IPS DF 4.7 (cell line): ENCODE results near the gene MTAP.

Experiments
- DNase-seq: peaks from one replicate; pipeline ENCODE4 v3.0.0-alpha.2; 2013; ENCODE audit warnings: low spot score; ENCODE audit errors: extremely low read depth

Gene MTAP

DNA sequence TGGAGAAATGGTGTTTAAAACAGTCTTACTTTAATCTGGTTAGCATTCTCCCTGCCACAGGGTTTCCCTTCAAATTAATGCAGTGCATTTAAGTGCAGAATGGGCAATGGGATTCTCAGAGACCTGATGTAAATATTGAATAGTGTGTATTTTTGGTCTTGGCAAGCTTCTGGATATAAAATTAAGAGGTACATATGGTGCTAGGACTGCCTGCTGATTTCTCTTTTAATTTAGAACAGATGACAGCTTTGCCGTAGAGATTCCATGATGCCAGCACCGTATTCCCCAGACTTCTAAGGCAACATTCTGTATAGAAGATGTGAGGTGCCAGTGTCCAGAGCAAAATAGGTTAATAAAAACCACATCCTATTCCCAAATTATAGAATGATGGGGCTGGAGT is 1.9 kb downstream of the MTAP start:
- DNase-seq = no peak

DNA sequence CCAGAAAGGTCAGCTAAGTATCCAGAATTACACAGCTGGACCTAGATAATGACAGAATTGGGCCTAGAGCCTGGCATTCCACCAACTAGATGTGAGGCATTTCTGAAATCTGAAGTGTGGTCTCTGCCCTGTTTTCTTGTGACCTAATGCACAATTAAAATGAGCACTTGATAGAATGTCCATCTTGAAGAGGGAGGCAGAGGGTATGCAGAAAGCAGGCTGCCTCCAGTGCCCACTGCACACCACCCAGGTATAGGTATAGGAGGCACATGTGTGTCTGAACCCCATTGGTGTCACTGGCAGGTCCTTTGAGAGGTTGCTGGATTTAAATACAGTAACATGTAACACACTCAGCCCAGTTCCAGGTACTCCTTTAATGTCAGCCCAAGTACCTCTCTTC is 2.4 kb downstream of the MTAP start:
- no peak for DNase-seq

DNA sequence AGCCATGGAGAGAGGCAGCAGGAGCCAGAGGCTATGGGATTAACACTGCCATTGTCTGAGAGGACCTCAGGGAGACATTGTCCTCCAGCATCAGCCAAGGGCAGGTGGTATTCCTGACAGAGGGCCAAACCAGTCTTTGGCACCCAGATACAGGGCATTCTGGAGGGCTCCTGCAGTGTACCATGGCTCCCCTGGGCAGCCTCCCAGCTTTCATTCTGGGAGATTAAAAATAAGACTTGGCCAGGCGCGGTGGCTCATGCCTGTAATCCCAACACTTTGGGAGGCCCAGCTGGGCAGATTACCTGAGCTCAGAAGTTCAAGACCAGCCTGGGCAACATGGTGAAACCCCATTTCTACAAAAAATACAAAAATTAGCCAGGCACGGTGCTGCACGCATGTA is 4.2 kb downstream of the MTAP start:
- DNase-seq = no peak

DNA sequence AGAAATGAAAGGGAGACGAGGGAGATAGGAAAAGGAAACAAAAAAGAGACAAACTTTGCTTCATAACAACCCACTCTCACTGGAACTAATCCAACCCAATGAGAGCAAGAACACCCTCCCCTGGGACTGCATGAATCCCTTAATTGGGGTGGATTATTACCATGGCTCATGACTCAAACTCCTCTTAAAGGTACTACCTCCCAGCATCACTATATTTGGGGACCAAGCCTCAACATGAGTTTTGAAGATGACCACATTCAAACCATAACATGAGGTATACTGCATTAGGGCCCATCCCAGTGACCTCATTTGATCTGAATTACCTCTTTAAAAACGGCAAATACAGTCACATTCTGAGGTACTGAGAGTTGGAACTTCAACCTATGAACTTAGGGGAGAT is 8.0 kb downstream of the MTAP start:
- DNase-seq = no peak

DNA sequence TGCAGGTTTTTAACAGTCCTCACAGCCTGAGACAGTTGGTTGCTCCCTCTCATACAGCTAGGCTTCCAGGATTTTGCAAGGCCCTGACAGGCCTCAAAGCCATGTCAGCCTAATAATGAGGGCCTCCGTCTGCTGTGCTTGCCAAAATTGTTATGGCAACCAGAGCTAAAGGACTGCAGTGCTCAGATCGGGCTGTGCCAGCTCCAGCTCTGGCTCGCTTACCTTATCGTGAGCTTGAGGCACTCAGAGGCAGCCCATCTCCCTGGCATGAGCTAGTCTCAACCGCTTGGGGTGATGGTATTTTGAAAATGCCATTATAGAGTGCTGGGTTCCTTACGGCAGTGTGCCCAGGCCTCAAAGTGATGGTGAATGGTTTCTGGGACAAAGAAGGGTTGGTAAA is 8.4 kb downstream of the MTAP start:
- no peak for DNase-seq

DNA sequence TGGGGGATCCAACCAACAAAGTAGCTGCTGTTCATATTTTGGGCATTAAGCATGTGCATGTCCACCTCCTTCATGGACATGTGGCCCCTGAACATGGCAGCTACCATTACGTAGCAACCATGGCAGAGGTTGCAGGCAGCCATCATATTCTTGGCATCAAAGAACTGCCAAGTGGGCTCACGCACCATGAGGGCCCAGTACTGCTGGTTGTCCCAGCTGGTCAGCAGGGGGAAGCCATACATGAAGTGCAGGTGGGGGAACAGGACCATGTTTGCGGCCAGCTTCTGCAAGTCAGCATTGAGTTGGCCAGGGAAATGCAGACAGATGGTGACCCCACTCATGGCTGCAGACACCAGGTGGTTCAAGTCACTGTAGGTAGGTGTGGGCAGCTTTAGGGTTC is 9.5 kb downstream of the MTAP start:
- no peak for DNase-seq

DNA sequence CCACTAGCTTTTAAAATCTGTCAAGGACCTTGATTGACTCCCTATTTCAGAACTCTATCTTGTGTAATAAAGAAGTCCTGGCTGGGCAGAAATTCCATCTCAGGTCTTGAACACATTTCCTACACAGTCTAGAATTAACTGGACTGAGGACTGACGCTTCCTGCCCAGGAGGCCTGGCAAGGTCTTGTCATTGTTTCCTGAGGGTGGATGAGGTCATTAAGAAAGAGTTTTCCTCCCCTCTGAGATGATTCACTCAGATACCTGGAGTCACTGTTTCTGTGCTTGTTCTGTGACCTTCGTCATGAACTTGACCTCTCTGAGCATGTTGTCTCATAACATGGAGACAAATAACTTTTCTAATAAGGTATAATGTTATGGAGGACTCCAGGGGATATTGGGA is 10.0 kb downstream of the MTAP start:
- DNase-seq = no peak

DNA sequence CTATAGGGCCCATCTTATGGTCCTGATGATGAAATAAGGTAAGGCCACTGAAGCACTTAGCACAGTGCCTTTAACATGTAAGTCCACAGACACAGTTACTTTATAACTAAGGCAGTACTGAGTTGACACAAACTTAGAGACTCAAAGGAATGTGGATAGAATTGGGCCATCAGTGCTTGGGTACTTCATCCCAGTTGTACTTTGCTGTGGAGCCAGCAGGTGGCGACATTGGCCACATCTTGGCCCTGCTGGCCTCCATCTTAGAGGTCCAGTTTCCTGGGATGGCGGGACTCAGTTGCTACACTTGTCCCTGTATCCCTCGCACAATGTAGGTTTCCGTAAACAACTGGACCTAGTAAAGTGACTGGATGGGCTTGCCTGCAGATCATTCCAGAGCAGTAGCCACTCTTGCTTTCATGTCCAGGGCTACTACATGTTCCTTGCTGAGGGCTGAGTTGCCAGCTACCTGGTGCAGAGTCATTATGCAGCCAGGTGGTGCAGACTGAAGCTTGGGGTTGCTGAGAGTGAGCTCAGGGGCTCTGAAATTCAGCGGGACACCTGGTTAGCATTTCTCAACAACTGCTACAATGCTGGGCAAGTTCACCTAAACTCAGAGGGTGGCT is 10.6 kb downstream of the MTAP start:
- no peak for DNase-seq

DNA sequence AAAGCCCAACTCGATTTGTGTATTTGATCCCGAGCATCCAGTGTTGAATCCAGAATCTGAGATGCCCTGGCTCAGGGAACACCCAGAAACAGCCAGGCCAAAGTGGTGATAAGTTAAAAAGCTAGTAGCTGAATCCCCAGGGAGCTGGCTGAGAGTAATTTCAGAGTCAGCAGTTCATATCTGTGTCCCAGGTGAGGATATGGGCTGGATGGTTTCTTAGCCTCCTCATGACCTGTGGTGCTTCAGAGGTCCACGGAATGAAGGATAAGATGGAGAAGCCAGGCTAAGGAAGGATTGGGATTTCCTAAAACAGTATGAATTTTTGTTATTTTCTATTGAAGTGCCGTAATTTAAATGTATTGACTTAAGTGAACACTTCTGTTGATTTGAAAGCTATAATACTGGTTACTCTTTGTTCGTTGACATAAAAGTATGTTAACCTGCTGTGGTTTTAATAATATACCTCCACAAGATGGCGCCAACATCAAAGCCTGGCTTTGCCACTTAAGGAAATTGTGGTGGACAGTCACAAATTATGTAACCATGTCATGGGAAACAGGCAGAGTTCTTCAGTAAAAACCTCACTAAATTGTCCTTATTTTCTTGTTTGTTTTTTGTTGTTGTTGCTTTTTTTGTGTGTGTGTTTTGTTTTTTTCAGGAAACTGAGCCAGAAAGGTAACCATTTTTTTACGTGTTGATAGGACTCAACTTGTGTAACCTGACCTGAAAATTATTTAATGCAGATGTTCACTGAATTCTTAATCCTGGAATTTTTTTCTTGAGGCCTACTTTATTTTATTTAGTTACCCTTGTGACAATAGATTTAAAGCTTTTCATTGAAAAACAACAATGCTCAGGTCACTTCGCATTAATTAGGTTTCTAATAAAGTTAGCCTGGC is 11.4 kb downstream of the MTAP start:
- DNase-seq = no peak

DNA sequence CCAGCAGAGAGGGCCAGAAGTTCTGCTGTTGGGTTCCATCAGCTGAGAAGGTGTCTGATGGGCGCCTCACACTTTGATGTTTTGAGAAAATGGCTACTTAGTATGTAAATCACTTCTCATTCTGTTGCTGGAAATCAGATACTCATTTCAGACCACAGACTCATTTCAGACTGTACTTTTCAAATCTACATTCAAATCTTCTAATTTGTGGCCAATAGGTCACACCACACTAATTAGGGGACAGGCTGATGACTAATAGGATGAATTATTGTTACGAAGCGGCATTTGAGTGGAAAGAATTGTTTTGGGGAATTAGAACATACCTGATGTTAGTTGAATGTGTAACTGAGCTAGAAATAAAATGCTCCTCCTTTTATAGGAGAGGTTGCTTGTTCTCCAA is 13.2 kb downstream of the MTAP start:
- no peak for DNase-seq

DNA sequence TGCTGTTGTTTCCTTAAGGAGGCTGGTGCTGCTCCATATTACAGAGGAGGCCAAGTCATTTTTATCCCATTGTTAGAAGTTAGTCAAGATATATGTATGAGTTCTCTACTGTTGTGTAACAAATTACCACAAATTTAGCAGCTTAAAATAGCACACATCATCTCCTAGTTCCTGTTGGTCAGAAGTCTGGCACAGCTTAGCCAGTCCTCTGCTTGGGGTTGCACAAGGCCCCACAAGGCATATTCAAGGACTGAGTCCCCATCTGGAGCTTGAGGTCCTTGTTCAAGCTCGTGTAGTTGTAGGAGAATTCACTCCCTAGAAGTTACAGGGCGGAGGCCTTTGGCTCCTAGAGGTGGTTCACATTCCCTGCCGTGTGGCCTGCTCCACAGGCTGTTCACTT is 14.7 kb downstream of the MTAP start:
- no peak for DNase-seq

DNA sequence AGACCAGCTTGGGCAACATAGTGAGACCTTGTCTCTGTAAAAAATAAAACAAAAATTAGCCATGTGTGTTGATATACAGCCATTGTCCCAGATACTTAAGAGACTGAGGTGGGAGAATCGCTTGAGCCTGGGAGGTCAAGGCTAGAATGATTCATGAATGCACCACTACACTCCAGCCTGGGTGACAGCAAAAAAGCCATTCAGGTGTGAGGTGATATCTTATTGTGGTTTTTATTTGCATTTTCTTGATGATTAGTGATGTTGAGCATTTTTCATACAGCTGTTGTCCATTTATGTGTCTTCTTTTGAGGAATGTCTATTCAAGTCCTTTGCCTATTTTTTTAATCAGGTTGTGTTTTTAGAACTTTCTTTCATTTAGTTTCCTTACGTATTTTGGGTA is 23.2 kb downstream of the MTAP start:
- DNase-seq = no peak

DNA sequence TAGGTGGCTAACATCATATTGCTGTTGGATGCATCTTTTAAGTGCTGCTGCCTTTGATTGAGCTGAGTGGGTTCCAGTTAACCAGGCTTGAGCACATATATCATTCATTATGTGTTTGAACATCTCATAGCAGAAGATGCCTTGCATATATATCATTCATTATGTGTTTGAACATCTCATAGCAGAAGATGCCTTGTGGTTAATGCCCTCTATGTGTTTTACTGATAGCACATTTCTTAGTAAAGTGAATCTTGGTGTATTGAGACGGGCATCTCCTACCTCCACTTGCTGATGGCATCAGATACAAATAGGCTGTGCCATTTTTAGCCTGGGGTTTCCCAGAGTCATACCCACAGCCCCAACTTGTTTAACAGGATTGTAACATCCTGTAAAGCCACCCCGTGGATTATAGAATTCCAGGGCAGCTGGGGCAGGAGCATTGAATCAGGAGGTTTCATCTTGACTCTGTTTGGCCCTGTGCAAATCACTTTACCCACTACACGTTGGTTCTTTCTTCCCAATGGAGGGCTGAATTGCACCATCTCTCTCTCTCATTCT is 26.5 kb downstream of the MTAP start:
- no peak for DNase-seq

DNA sequence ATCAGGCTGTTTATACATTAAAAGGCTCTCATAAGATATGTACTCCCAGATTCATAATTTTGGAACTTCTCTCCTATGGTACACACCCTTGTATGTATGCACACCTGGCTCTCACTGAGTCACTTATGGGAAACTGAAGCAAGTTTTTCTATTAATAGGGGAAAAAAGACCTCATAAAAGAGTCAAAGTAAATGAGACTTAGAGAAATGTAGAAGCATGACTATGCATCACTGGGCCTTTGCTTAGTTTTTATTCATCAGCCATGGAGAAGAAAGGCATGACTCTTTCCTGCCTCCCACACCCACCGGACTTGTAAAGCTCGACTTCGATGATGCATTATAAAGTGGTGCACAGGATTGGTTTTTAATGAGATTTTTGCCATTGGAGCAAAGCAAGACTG is 28.2 kb downstream of the MTAP start:
- DNase-seq = no peak

DNA sequence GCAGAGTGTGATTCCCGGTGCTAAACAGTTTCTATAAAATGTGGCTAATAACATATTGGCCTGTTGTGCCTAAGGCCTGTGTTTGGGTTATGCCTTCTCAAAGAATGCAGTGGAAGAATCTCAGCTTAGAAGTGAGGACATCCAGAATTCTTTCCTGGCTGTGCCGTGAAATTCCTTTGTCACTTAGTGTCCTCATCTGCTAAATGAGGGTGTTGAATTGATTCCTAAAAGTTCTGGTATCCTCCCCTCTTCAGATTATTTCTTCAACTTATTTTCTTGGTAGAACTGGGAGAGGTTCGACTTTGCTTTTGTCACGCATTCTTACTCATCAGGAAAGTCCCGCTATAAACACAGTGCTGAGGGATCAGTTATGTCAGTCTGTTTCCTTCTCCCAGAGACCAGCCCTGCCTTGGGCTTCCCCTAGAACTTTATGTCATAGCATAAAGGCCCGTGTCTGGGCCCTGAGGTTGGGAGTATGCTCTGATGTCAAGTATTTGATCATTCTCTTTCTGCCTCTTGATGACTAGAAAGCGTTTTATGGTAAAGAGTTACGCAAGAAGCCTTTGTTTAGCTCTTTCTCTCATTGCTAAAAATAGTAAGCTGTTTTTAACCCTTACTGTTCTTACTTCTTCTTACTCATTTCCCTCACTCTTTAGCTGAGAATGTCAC is 29.5 kb downstream of the MTAP start:
- DNase-seq = no peak

DNA sequence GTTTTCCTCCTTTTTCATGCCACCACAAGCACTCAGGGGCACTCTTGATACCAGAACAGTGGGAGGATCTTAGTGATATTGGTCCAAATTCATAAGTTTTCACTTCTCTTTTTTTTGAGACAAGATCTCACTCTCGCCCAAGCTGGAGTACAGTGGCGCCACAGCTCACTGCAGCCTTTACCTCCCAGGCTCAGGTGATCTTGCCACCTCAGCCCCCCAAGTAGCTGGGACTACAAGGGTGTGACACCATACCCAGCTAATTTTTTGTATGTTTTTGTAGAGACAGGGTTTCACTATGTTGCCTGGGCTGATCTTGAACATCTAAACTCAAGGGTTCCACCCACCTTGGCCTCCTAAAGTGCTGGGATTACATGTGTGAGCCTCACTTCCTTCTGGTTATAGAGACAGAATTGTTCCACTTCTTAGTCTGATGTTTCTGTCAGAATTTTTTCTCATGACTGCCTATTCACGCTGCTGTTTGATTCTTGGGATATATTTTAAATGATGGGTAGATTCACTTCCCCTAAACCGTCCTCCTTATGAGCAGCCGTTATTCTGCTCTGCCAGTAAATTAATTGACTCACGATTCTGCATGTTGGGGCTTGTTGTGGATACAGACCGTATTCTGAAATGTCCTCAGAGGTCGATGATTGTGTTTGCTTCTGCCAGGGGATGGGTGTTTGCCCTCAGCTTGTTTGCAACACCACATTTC is 30.8 kb downstream of the MTAP start:
- no peak for DNase-seq

DNA sequence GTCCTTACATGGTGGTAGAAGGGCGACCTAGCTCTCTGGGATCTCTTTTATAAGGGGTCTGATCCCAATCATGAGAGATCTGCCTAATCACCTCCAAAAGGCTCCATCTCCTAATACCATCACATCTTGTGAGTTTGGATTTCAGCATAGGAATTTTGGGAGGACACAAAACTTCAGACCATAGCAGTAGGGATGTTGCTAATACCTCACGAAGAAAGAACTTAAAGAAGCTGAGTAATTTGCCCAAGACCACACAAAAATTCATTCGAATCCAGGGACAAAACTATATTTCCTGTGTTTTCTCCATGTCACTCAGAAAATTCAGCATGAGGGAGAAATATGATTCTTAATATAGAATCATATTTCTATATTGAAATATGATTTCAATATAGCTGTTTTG is 32.7 kb downstream of the MTAP start:
- no peak for DNase-seq

DNA sequence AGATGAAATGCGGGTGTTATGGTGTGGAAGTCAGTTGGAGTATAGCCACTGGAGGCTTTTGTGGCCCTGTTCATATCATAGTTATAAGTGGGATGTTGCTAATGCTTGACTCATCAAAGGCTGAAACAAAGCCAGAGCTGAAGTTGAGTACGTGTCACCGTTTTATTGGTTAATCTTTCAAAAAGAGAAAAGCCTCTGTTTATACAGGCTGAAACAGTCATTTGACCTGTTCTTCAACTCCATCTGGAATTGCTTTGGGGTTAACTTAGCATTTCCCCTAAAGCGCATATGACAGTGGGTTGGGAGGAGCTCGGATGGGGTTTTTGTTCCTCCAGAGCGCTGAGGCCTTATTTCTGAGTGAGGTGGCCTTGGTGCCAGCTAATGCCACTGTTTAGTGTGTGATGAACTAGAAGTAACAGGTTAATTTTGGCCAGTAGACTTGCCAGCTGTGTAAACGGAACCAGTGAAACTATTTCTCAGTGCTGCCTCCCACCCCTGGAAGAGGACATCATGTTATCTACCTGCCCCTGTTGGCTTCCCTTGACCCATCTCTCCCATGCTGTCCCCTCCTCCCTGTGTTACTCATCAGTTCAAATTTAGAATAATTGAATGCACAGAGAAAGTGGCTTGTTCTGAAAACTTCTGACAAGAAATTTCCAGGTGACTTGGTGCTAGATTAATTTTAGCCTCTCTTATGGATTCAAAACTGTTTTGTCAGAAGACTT is 34.2 kb downstream of the MTAP start:
- DNase-seq = no peak

DNA sequence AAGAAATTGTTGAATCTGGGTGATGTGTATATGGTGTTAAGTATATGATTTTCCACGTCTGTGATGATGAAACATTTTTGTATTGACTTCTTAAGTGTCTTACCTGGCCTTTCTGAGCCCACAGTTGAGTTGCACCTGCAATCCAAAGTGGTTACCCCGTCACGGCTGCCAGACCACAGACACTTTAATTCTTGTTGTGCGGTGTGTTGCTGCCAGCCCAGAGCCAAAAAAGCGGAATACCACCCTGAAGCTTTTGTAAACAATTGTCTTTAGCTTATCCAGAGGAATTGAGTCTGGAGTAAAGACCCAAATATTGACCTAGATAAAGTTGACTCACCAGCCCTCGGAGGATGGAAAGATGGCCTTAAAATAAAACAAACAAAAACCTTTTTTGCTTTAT is 35.1 kb downstream of the MTAP start:
- DNase-seq = no peak

DNA sequence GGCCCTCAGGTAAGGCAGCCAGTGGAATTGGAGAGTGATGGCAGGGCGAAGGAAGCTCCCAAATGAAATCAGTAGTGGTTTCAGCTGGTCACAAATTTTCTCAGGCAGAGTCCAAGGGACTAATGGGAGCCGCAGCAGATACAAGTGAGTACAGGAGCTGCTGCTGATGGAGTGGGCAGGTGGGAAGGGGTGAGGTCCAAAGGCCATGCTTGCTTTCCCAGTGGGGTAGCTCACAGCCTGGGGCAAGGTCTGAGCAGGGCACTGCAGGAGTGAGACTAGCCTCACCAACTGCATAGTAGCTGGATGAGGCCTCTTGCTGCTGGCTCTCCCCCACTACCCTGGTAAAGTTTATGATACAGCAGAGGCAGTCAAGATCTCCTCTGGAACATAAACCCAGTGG is 38.2 kb downstream of the MTAP start:
- DNase-seq = no peak

DNA sequence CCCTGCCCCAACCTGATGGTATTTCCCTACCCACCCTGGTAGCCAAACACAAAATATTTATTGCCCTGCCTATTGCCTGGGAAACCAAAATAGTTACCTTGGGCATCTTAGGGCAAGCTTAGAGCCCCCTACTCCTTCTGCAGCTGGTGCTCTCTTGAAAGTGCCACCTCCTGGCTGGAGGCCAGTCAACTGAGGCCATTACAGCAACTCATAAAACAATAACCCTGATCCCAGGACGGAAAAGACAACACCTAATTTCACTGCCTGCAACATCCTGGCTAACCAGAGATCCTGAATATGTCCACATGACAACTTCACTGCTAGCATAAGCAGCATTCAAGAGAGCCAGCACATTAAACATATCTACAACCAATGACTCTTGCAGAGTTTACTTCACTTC is 38.7 kb downstream of the MTAP start:
- no peak for DNase-seq
